K562 (cell line): ENCODE measurements around the gene ZKSCAN3. TPM values are rescaled to one million over a fixed set of nuclear protein-coding genes. Genes with fewer than 3 reads are reported as not detected.

Experiments used
- ARNT ChIP-seq, 2 experiments: fragments of 450-650 bp; IDR thresholded peaks; 2 replicates each; pipeline ENCODE4 v1.6.1; 2016; ENCODE audit warnings: mild to moderate bottlenecking in 1 of 2
- BMI1 ChIP-seq: fragments of 150-350 bp; IDR thresholded peaks from 2 replicates; pipeline ENCODE4 v1.6.1; 2014; ENCODE audit warnings: low read length
- CREM ChIP-seq: IDR thresholded peaks from 2 replicates; pipeline ENCODE4 v1.6.1; 2014; ENCODE audit warnings: antibody characterized with exemption, low read depth
- ETS2 ChIP-seq: IDR thresholded peaks from 2 replicates; pipeline ENCODE4 v1.6.1; 2016; ENCODE audit warnings: borderline replicate concordance, missing genetic modification characterization, mild to moderate bottlenecking, moderate library complexity, missing compliant biosample characterization; ENCODE audit not compliant: poor library complexity, severe bottlenecking
- ETV1 ChIP-seq: fragments of 450-650 bp; conservative IDR thresholded peaks from 2 replicates; pipeline ENCODE4 v1.6.1; 2016; ENCODE audit warnings: missing genetic modification characterization, control low read depth, low read depth, missing compliant biosample characterization
- MTF1 ChIP-seq: fragments of 250-450 bp; sonication (Bioruptor Pico); IDR thresholded peaks from 2 replicates; pipeline ENCODE4 v1.9.0; 2021; ENCODE audit warnings: moderate library complexity, mild to moderate bottlenecking, inconsistent platforms, borderline replicate concordance
- RBM39 ChIP-seq: fragments of 200-400 bp; formaldehyde crosslinking; optimal IDR thresholded peaks from 2 replicates; pipeline ENCODE3; 2018; ENCODE audit warnings: low read depth, low read length
- SP2 ChIP-seq: IDR thresholded peaks from 2 replicates; pipeline ENCODE4 v1.6.1; 2011; ENCODE audit warnings: mild to moderate bottlenecking, low read depth, low read length, moderate library complexity; ENCODE audit not compliant: poor library complexity, severe bottlenecking; ENCODE audit errors: extremely low read depth
- TAF7 ChIP-seq: fragments of 450-650 bp; IDR thresholded peaks from 2 replicates; pipeline ENCODE4 v1.6.1; 2016; ENCODE audit warnings: missing genetic modification characterization, missing compliant biosample characterization
- ZBTB7A ChIP-seq: IDR thresholded peaks from 2 replicates; pipeline ENCODE4 v1.6.1; 2011; ENCODE audit warnings: low read depth, mild to moderate bottlenecking, low read length, moderate library complexity, borderline replicate concordance; ENCODE audit not compliant: control insufficient read depth
- ZEB2 ChIP-seq: fragments of 450-650 bp; IDR thresholded peaks from 2 replicates; pipeline ENCODE4 v1.6.1; 2016
- ZFP1 ChIP-seq: fragments of 450-650 bp; formaldehyde crosslinking; IDR thresholded peaks from 2 replicates; pipeline ENCODE4 v1.4.0; 2020; ENCODE audit warnings: mild to moderate bottlenecking, mixed read lengths
- ZNF3 ChIP-seq: fragments of 250-450 bp; sonication (Bioruptor Pico); IDR thresholded peaks from 2 replicates; pipeline ENCODE4 v1.5.0; 2021; ENCODE audit warnings: mild to moderate bottlenecking, moderate library complexity
- ZNF311 ChIP-seq: fragments of 250-450 bp; sonication (Bioruptor Pico); IDR thresholded peaks from 2 replicates; pipeline ENCODE4 v1.4.0; 2020; ENCODE audit warnings: mild to moderate bottlenecking, moderate library complexity
- ZNF551 ChIP-seq: fragments of 250-450 bp; sonication (Bioruptor Pico); IDR thresholded peaks from 2 replicates; pipeline ENCODE4 v1.5.0; 2021; ENCODE audit warnings: mild to moderate bottlenecking, moderate library complexity
- ZNF75A ChIP-seq: fragments of 450-650 bp; formaldehyde crosslinking; IDR thresholded peaks from 2 replicates; pipeline ENCODE4 v1.4.0; 2020; ENCODE audit warnings: mild to moderate bottlenecking
- ZNF76 ChIP-seq: fragments of 250-450 bp; sonication (Bioruptor Pico); IDR thresholded peaks from 2 replicates; pipeline ENCODE4 v1.4.0; 2020; ENCODE audit warnings: mild to moderate bottlenecking, moderate library complexity, borderline replicate concordance
- polyA plus RNA-seq, 8 experiments: library from polyadenylated mRNA; depleted of rRNA in 4 of 8; stranded (reverse) in 5 of 8; unstranded in 3 of 8; fragments of >200 nt; fragmentation: Nextera tagmentation in 2 of 8; fragmentation: Illumina TruSeq in 1 of 8; extraction: Ambion mirVana in 2 of 8; extraction: Trizol in 1 of 8; gene quantifications; 2 replicates each; pipeline versions ENCODE4 v1.2.1 to v1.2.3, GENCODE V29; 2011 to 2014; ENCODE audit warnings: inconsistent platforms in 1 of 8, missing spikeins in 1 of 8
- total RNA-seq, 7 experiments: library from RNA; depleted of rRNA in 6 of 7; stranded (reverse); fragments of >200 nt in 6 of 7; fragmentation: Illumina TruSeq in 2 of 7; extraction: Trizol in 2 of 7; gene quantifications; 2 replicates each; pipeline versions ENCODE4 v1.2.1 to v1.2.3, GENCODE V29; 2011 to 2021; ENCODE audit warnings: low replicate concordance in 1 of 7
- TF ChIP-seq, protein P1 (sequence below): fragments of 450-650 bp; IDR thresholded peaks from 2 replicates; pipeline ENCODE4 v1.6.1; 2016
- TF ChIP-seq, protein P2 (sequence below): sonication (generic); formaldehyde crosslinking; IDR thresholded peaks from 2 replicates; pipeline ENCODE4 v1.8.0; 2023; ENCODE audit warnings: mild to moderate bottlenecking, missing genetic modification reagents
- TF ChIP-seq, protein P3 (sequence below): sonication (generic); formaldehyde crosslinking; IDR thresholded peaks from 2 replicates; pipeline ENCODE4 v1.8.0; 2022; ENCODE audit warnings: mild to moderate bottlenecking, missing genetic modification reagents
- TF ChIP-seq, protein P4 (sequence below): fragments of 200-800 bp; sonication (Bioruptor generic); IDR thresholded peaks from 2 replicates; pipeline ENCODE4 v1.6.1; 2017; ENCODE audit warnings: missing genetic modification characterization, missing compliant biosample characterization

Gene ZKSCAN3
- total and polyA plus RNA-seq, 9 of the 15 experiments (the other 6 are each of a cell fraction or from before 2014, with no cell fraction given), result 3.0 to 12.4 (median 10.2) TPM

DNA sequence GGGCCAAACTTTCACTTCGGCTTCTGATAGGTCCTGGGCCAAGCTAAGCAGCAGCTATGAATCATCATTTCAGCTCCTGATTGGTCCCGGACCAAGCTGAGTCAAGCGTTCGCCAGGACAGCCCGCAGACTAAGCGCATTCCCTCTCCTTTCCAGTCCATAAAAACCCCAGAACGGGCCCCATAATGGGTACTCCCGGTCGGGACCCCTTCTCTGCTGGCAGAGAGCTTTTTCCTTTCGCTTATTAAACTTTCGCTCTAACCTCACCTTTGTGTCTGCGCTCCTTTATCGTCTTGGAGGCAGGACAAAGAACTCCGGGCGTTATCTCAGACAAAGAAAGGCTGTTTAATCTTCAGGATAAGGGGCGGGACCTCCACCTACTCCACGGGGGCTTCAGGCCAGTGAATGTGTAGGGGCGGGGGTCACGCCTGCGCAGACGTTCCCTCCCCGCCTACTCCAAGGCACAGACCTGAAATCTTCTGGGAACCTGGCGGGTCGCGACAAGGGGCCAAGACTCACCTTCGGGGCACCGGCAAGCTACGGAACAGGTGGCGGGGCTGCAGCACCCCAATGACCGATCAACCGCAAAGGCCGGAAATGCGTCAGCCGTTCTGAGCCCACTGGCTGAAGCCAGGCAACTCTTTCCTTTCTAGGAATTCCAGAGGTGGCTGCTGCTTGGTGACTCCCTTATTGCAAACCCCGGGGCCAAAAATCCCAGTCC is 14.0 kb upstream of the ZKSCAN3 start, which contains the start of gene ZSCAN31 (continued):
- TF ChIP-seq, protein P1, sequence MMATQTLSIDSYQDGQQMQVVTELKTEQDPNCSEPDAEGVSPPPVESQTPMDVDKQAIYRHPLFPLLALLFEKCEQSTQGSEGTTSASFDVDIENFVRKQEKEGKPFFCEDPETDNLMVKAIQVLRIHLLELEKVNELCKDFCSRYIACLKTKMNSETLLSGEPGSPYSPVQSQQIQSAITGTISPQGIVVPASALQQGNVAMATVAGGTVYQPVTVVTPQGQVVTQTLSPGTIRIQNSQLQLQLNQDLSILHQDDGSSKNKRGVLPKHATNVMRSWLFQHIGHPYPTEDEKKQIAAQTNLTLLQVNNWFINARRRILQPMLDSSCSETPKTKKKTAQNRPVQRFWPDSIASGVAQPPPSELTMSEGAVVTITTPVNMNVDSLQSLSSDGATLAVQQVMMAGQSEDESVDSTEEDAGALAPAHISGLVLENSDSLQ, result peak; percentile 92
- TF ChIP-seq MTF1 (no peak), ZNF311 (no peak), TAF7 (tag) (peak; percentile 93), ZNF75A (CRISPR knock-in tag) (peak; percentile 20; the same call in 1 of the 2 replicates), ZBTB7A (peak; percentile 94; the same call in 1 of the 2 replicates), ETV1 (tag) (peak; percentile 77), RBM39 (no peak), ZNF3 (CRISPR knock-in tag) (no peak), ZEB2 (peak; percentile 92), ZNF76 (CRISPR knock-in tag) (no peak), ETS2 (no peak), BMI1 (peak; percentile 46; the same call in 1 of the 2 replicates), CREM (peak; percentile 84), SP2 (peak; percentile 27), ZFP1 (peak; percentile 26; the same call in 1 of the 2 replicates), ARNT (IDR thresholded peaks at IDR 0.05) (no peak; a peak in 1 of 4 replicates), ZNF551 (CRISPR knock-in tag) (no peak)
- TF ChIP-seq, protein P2, sequence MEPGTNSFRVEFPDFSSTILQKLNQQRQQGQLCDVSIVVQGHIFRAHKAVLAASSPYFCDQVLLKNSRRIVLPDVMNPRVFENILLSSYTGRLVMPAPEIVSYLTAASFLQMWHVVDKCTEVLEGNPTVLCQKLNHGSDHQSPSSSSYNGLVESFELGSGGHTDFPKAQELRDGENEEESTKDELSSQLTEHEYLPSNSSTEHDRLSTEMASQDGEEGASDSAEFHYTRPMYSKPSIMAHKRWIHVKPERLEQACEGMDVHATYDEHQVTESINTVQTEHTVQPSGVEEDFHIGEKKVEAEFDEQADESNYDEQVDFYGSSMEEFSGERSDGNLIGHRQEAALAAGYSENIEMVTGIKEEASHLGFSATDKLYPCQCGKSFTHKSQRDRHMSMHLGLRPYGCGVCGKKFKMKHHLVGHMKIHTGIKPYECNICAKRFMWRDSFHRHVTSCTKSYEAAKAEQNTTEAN (CRISPR knock-in tag), result 0 out of 2 replicates have a peak, but pooled peaks have one; percentile 75
- TF ChIP-seq, protein P3, sequence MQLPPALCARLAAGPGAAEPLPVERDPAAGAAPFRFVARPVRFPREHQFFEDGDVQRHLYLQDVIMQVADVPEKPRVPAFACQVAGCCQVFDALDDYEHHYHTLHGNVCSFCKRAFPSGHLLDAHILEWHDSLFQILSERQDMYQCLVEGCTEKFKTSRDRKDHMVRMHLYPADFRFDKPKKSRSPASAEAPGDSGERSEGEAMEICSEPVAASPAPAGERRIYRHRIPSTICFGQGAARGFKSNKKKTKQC (CRISPR knock-in tag), result peak; percentile 87; the same call in 1 of the 2 replicates
- TF ChIP-seq, protein P4, sequence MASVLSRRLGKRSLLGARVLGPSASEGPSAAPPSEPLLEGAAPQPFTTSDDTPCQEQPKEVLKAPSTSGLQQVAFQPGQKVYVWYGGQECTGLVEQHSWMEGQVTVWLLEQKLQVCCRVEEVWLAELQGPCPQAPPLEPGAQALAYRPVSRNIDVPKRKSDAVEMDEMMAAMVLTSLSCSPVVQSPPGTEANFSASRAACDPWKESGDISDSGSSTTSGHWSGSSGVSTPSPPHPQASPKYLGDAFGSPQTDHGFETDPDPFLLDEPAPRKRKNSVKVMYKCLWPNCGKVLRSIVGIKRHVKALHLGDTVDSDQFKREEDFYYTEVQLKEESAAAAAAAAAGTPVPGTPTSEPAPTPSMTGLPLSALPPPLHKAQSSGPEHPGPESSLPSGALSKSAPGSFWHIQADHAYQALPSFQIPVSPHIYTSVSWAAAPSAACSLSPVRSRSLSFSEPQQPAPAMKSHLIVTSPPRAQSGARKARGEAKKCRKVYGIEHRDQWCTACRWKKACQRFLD, result no peak
